ENCODE data around the gene RAB22A.

RAB22A gene

GRCh38 chr20:58375759-58376352 is 66.3 kb downstream of the RAB22A start:
- in situ Hi-C loops (cut with MboI; ENCODE audit: low pct_unique_long_range_greater_than_20kb, low sequenced_read_pairs) = no loop called here
- DNase-seq = no peak

- in situ Hi-C loops (cut with MboI; ENCODE audit: low pct_unique_long_range_greater_than_20kb, low sequenced_read_pairs) = no loop called here
- no peak for DNase-seq
Measured at GRCh38 chr20:58377017-58377416, 67.5 kb downstream of the RAB22A start.

GRCh38 chr20:58377766-58378401 is 68.4 kb downstream of the RAB22A start:
- in situ Hi-C loops (cut with MboI; ENCODE audit: low pct_unique_long_range_greater_than_20kb, low sequenced_read_pairs) = no loop called here
- no peak for DNase-seq

- in situ Hi-C loops (cut with MboI; ENCODE audit: low pct_unique_long_range_greater_than_20kb, low sequenced_read_pairs) = no loop called here
- DNase-seq = no peak
Measured at GRCh38 chr20:58378704-58379103, 69.2 kb downstream of the RAB22A start.

- in situ Hi-C loops (cut with MboI; ENCODE audit: low pct_unique_long_range_greater_than_20kb, low sequenced_read_pairs) = no loop called here
- no peak for DNase-seq
Measured at GRCh38 chr20:58381627-58382026, 72.1 kb downstream of the RAB22A start.

- in situ Hi-C loops (cut with MboI; ENCODE audit: low pct_unique_long_range_greater_than_20kb, low sequenced_read_pairs) = no loop called here
- DNase-seq = no peak
Measured at GRCh38 chr20:58382096-58382495, 72.6 kb downstream of the RAB22A start.

GRCh38 chr20:58384821-58385220 is 75.3 kb downstream of the RAB22A start:
- DNase-seq = no peak
- in situ Hi-C loops (cut with MboI; ENCODE audit: low pct_unique_long_range_greater_than_20kb, low sequenced_read_pairs) = no loop called here

DNA sequence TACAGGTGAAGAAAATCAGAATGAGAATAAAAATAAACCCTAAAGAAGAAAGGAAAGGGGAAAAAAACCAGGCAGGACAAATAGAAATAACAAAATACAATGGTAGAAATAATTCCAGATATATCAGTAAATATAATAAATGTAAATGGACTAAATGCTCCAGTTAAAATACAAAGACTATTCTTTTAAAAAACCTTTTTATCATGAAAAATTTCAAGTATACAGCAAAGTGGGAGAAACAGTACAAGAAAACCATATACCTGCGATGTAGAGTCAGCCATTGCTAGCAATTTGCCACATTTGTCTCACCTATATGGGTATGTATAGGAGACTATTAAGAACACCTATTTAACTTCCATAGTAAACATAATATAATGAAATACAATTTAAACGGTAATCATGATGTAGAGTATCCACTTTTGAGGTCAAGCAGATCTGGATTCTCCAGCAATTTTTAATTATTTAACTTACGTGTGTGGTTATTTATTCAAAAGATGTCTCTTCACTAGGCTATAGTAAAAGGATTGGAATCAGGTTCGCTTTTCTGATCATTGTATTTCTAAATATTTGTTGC is 78.6 kb downstream of the RAB22A start:
- no peak for DNase-seq
- in situ Hi-C loops (cut with MboI; ENCODE audit: low pct_unique_long_range_greater_than_20kb, low sequenced_read_pairs) = no loop called here

- DNase-seq = peak; percentile 90
- in situ Hi-C loops (cut with MboI; ENCODE audit: low pct_unique_long_range_greater_than_20kb, low sequenced_read_pairs) = no loop called here
Measured at GRCh38 chr20:58388882-58389323, 79.4 kb downstream of the RAB22A start, which contains the start of gene VAPB. TSS of gene VAPB (plus strand) at chr20:58389229. CDS start at chr20:58389460, 231 bp downstream.

DNA sequence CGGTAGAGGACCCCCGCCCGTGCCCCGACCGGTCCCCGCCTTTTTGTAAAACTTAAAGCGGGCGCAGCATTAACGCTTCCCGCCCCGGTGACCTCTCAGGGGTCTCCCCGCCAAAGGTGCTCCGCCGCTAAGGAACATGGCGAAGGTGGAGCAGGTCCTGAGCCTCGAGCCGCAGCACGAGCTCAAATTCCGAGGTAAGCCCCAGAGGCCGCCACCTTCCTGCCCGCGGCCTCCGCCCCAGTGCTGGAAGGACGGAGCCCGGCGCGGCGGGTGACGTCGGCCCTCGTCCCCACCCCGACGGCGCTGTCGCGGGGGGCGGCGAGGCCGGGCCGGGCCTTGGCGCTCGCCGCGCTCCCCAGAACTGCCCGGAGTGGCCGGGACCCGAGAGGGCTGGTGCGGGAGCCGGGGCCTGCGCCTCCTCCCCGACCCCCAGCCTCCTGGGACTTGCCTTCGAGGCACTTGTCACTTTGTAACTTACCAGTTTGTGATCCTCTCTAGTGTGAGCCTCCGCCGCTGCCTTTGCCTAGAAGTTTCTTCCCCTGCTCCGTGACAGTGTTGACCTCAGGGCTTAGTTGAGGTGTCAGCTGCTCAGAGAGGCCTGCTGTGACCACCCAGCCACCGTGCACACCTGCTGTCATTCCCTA is 79.9 kb downstream of the RAB22A start:
- DNase-seq = peak; percentile 35
- in situ Hi-C loops (cut with MboI; ENCODE audit: low pct_unique_long_range_greater_than_20kb, low sequenced_read_pairs) = no loop called here

DNA sequence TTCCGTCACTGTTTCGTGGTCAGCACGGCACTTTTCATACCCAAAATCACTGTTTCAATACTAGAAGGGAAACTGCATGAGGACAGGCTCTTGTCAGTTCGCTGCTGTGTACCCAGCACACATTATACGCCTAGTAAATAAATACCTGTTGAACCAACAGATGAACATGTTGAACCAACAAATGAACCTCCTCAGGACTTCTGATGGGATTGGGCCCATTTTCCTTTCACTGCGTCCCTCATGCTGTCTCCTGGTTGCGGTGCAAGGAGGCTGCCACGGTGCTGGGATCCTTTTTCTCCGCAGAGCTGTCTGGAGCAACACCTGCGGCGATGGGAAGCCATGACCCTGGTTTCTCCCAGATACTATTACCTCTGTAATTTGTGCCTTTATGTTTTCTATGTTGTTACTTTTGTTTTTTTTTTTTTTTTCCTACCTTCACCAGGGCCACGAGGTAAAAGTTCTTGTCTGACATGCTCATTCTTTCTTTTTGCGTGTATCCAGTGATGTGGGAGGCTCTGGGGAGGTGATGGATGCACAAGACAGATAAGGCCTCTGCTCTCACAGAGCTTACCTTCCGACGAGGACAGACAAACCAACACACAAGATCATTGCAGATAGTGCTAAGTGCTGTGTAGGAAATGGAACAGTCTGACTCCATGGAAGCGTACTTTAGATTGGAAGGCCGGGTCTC is 80.6 kb downstream of the RAB22A start:
- no peak for DNase-seq
- in situ Hi-C loops (cut with MboI; ENCODE audit: low pct_unique_long_range_greater_than_20kb, low sequenced_read_pairs) = no loop called here

GRCh38 chr20:58390659-58391035 is 81.1 kb downstream of the RAB22A start:
- in situ Hi-C loops (cut with MboI; ENCODE audit: low pct_unique_long_range_greater_than_20kb, low sequenced_read_pairs) = no loop called here
- no peak for DNase-seq

- in situ Hi-C loops (cut with MboI; ENCODE audit: low pct_unique_long_range_greater_than_20kb, low sequenced_read_pairs) = no loop called here
Measured at GRCh38 chr20:58392286-58392685, 82.8 kb downstream of the RAB22A start.

GRCh38 chr20:58393299-58393698 is 83.8 kb downstream of the RAB22A start:
- in situ Hi-C loops (cut with MboI; ENCODE audit: low pct_unique_long_range_greater_than_20kb, low sequenced_read_pairs) = no loop called here
- DNase-seq = no peak

More at GRCh38 chr20:58392286-58392685, 82.8 kb downstream of the RAB22A start:
- no peak for DNase-seq

GRCh38 chr20:58394801-58395200 is 85.3 kb downstream of the RAB22A start:
- DNase-seq = no peak
- in situ Hi-C loops (cut with MboI; ENCODE audit: low pct_unique_long_range_greater_than_20kb, low sequenced_read_pairs) = no loop called here

- DNase-seq = no peak
- in situ Hi-C loops (cut with MboI; ENCODE audit: low pct_unique_long_range_greater_than_20kb, low sequenced_read_pairs) = no loop called here
Measured at GRCh38 chr20:58395604-58396003, 86.1 kb downstream of the RAB22A start.

- no peak for DNase-seq
- in situ Hi-C loops (cut with MboI; ENCODE audit: low pct_unique_long_range_greater_than_20kb, low sequenced_read_pairs) = no loop called here
Measured at GRCh38 chr20:58397429-58397828, 87.9 kb downstream of the RAB22A start.

DNA sequence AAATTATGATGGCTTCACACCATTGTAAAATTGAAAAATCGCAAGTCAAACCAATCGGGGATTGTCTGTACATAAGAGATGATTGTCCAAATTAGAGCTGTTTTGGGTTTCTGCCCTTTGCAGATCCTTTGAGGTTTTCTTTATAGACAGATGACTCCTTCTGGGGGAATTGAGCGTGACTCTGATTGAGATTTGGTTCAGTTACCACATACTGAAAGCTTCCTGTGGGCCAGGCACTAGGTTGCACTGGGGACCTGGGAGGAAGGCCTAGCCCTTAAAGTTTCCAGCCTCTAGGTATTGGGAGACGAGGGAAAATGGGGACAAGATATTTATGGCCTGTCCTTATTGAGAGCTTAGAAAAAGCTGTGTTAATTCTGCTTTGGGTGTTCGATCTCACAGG is 88.7 kb downstream of the RAB22A start:
- DNase-seq = no peak
- in situ Hi-C loops (cut with MboI; ENCODE audit: low pct_unique_long_range_greater_than_20kb, low sequenced_read_pairs) = no loop called here

DNA sequence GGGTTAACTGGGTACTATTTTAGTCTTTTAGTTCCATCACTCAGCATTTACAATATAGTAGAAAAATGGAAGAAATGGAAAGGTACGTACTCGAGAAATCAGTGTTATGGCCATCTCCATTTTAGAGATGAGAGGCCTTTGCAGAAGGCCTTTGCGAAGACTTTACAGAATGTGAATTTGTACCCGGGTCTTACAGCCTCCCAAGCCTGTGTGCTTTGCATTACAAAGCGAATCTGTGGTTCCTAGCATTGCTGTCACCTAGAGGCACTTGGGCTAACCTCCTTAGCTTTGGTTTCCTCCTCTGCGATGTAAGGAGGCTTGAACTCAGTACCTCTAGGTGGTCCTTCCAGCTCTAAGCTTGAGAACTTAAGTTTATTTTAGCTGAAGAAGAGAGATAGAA is 90.4 kb downstream of the RAB22A start:
- in situ Hi-C loops (cut with MboI; ENCODE audit: low pct_unique_long_range_greater_than_20kb, low sequenced_read_pairs) = no loop called here
- no peak for DNase-seq

- no peak for DNase-seq
- in situ Hi-C loops (cut with MboI; ENCODE audit: low pct_unique_long_range_greater_than_20kb, low sequenced_read_pairs) = no loop called here
Measured at GRCh38 chr20:58401162-58401561, 91.6 kb downstream of the RAB22A start.

Measured in KBM-7 (cell line).